HepG2 (cell line): ENCODE results near the gene ANAPC1.

Experiments
- ATF2 ChIP-seq: sonication (generic); formaldehyde crosslinking; IDR thresholded peaks from 2 replicates; pipeline ENCODE4 v1.4.0; 2020; ENCODE audit warnings: missing genetic modification reagents
- BCLAF1 ChIP-seq: fragments of 450-650 bp; IDR thresholded peaks from 2 replicates; pipeline ENCODE4 v1.6.1; 2017; ENCODE audit warnings: mild to moderate bottlenecking
- CCAR2 ChIP-seq: fragments of 200-400 bp; formaldehyde crosslinking; optimal IDR thresholded peaks from 2 replicates; pipeline ENCODE3; 2018; ENCODE audit warnings: low read depth, mild to moderate bottlenecking, low read length, moderate library complexity
- CHD4 ChIP-seq: fragments of 200-600 bp; sonication (generic); IDR thresholded peaks from 2 replicates; pipeline ENCODE4 v1.7.0; 2017; ENCODE audit warnings: mild to moderate bottlenecking, low read length, borderline replicate concordance
- CTCF ChIP-seq: sonication (generic); formaldehyde crosslinking; IDR thresholded peaks from 2 replicates; pipeline ENCODE4 v1.5.0; 2020; ENCODE audit warnings: mild to moderate bottlenecking, missing genetic modification reagents, moderate library complexity
- E2F2 ChIP-seq: sonication (generic); formaldehyde crosslinking; IDR thresholded peaks from 2 replicates; pipeline ENCODE4 v1.4.0; 2020; ENCODE audit warnings: missing genetic modification reagents, borderline replicate concordance
- GTF2F1 ChIP-seq: fragments of 150-350 bp; IDR thresholded peaks from 2 replicates; pipeline ENCODE4 v1.6.1; 2014; ENCODE audit warnings: low read length
- IRF9 ChIP-seq: sonication (generic); formaldehyde crosslinking; IDR thresholded peaks from 2 replicates; pipeline ENCODE4 v1.8.0; 2022; ENCODE audit warnings: missing genetic modification reagents, mild to moderate bottlenecking, borderline replicate concordance
- MAZ ChIP-seq, 2 experiments: sonication (generic) in 1 of 2; formaldehyde crosslinking in 1 of 2; IDR thresholded peaks; 2 replicates each; pipeline versions ENCODE4 v1.5.0 to v1.6.1; 2012 to 2020; ENCODE audit warnings: low read depth in 2 of 2, mild to moderate bottlenecking in 2 of 2, borderline replicate concordance in 1 of 2, improper control_type of control experiment in 1 of 2, low read length in 1 of 2, missing genetic modification reagents in 1 of 2, moderate library complexity in 1 of 2
- NR2F6 ChIP-seq, 2 experiments: IDR thresholded peaks; 2 replicates each; pipeline ENCODE4 v1.6.1; 2016; ENCODE audit warnings: antibody characterized with exemption in 1 of 2, mild to moderate bottlenecking in 1 of 2
- REPIN1 ChIP-seq: sonication (generic); formaldehyde crosslinking; IDR thresholded peaks from 2 replicates; pipeline ENCODE4 v1.8.0; 2022; ENCODE audit warnings: missing genetic modification reagents, low read depth, mild to moderate bottlenecking, borderline replicate concordance
- RERE ChIP-seq: IDR thresholded peaks from 2 replicates; pipeline ENCODE4 v1.6.1; 2016; ENCODE audit warnings: low read depth, missing genetic modification reagents, missing compliant biosample characterization
- TAF1 ChIP-seq: sonication (generic); formaldehyde crosslinking; IDR thresholded peaks from 2 replicates; pipeline ENCODE4 v1.4.0; 2020; ENCODE audit warnings: missing genetic modification reagents
- ZFP36 ChIP-seq: fragments of 150-350 bp; IDR thresholded peaks from 2 replicates; pipeline ENCODE4 v1.6.1; 2018; ENCODE audit warnings: borderline replicate concordance, low read length, low read depth; ENCODE audit not compliant: partially characterized antibody

- TF ChIP-seq E2F2 (CRISPR knock-in tag) (no peak), ATF2 (CRISPR knock-in tag) (no peak), IRF9 (CRISPR knock-in tag) (no peak), MAZ (IDR thresholded peaks at IDR 0.05; ENCODE audit: borderline replicate concordance, low read depth, low read length) (no peak), MAZ (CRISPR knock-in tag; IDR thresholded peaks at IDR 0.05; ENCODE audit: low read depth) (no peak), REPIN1 (CRISPR knock-in tag) (no peak), GTF2F1 (no peak), CTCF (CRISPR knock-in tag) (no peak), BCLAF1 (no peak), CCAR2 (no peak), CHD4 (no peak), TAF1 (no peak), RERE (no peak), ZFP36 (no peak), NR2F6 (IDR thresholded peaks at IDR 0.05) (no peak), NR2F6 (CRISPR knock-in tag; IDR thresholded peaks at IDR 0.05) (no peak)
Measured at GRCh38 chr2:111908578-111908977, 24.6 kb upstream of the ANAPC1 start.
